Measurements from ENCODE around the gene ARHGAP6. TPM values are rescaled to one million over a fixed set of nuclear protein-coding genes. Genes with fewer than 3 reads are reported as not detected.

Gene ARHGAP6
- total and polyA plus RNA-seq, 4 donors, result 6.0 to 18.2 (median 12.3) TPM

- Histone ChIP-seq H3K4me1 (ENCODE audit: control insufficient read depth in 5 of 5, insufficient read depth in 5 of 5, low read length in 5 of 5) (no peaks in the 10 kb centered on the region), H3K27me3 (ENCODE audit: control insufficient read depth in 3 of 3, insufficient read depth in 3 of 3, low read length in 2 of 3) (peaks cover 0 to 13% (median 6%) of the 10 kb centered on the region in 3 donors), H3K4me3 (no peak overlapping the region), H3K9ac (ENCODE audit: insufficient read depth in 1 of 2, low read length in 2 of 2) (no peak overlapping the region), H3K9me3 (ENCODE audit: control insufficient read depth in 4 of 4, insufficient read depth in 3 of 4, low read length in 3 of 4) (peaks cover 0 to 5% (median 0%) of the 10 kb centered on the region in 4 donors), H3K36me3 (ENCODE audit: control insufficient read depth in 4 of 4, insufficient read depth in 4 of 4, low read length in 4 of 4) (no peaks in the 10 kb centered on the region), H3K27ac (ENCODE audit: low read depth in 1 of 2, low read length in 1 of 2) (no peak overlapping the region)
- 81% methylated on average over 1 of the region's 1 CpG for WGBS, 2 donors
- ATAC-seq (ENCODE audit: insufficient read depth, low FRiP score), result no peak
- DNase-seq, result no peak
- no peak for TF ChIP-seq CTCF (IDR thresholded peaks at IDR 0.05; ENCODE audit: control extremely low read depth, extremely low read depth)
These were observed 114.6 kb downstream of the ARHGAP6 start for GRCh38 chrX:11551151-11551550.

- Histone ChIP-seq H3K4me1 (ENCODE audit: control insufficient read depth in 5 of 5, insufficient read depth in 5 of 5, low read length in 5 of 5) (no peaks in the 10 kb centered on the region), H3K9ac (ENCODE audit: insufficient read depth in 1 of 2, low read length in 2 of 2) (no peak overlapping the region), H3K9me3 (ENCODE audit: control insufficient read depth in 4 of 4, insufficient read depth in 3 of 4, low read length in 3 of 4) (peaks cover 0 to 5% (median 0%) of the 10 kb centered on the region in 4 donors), H3K4me3 (no peak overlapping the region), H3K36me3 (ENCODE audit: control insufficient read depth in 4 of 4, insufficient read depth in 4 of 4, low read length in 4 of 4) (no peaks in the 10 kb centered on the region), H3K27me3 (ENCODE audit: control insufficient read depth in 3 of 3, insufficient read depth in 3 of 3, low read length in 2 of 3) (peaks cover 0 to 15% (median 2%) of the 10 kb centered on the region in 3 donors), H3K27ac (ENCODE audit: low read depth in 1 of 2, low read length in 1 of 2) (no peak overlapping the region)
- ATAC-seq (ENCODE audit: insufficient read depth, low FRiP score) (no peak), DNase-seq (peak in 1 of 3 donors; percentile 51)
- WGBS, 2 donors, result 51 to 60% methylated on average over 2 of the region's 2 CpGs
- TF ChIP-seq CTCF (IDR thresholded peaks at IDR 0.05; ENCODE audit: control extremely low read depth, extremely low read depth), result no peak
These were observed 118.8 kb downstream of the ARHGAP6 start for GRCh38 chrX:11546917-11547316.

GRCh38 chrX:11543249-11543648, 122.5 kb downstream of the ARHGAP6 start:
- H3K9ac ChIP-seq (ENCODE audit: insufficient read depth in 1 of 2, low read length in 2 of 2), result no peak overlapping the region
- no peaks in the 10 kb centered on the region for H3K36me3 ChIP-seq (ENCODE audit: control insufficient read depth in 4 of 4, insufficient read depth in 4 of 4, low read length in 4 of 4)
- DNase-seq (no peak), ATAC-seq (ENCODE audit: insufficient read depth, low FRiP score) (no peak)
- no peak overlapping the region for H3K27ac ChIP-seq (ENCODE audit: low read depth in 1 of 2, low read length in 1 of 2)
- 77 to 78% methylated on average over 1 of the region's 1 CpG for WGBS, 2 donors
- peaks cover 0 to 9% (median 3%) of the 10 kb centered on the region in 3 donors for H3K27me3 ChIP-seq (ENCODE audit: control insufficient read depth in 3 of 3, insufficient read depth in 3 of 3, low read length in 2 of 3)
- no peak overlapping the region for H3K4me3 ChIP-seq
- TF ChIP-seq CTCF (IDR thresholded peaks at IDR 0.05; ENCODE audit: control extremely low read depth, extremely low read depth), result no peak
- peaks cover 0 to 6% (median 0%) of the 10 kb centered on the region in 5 donors for H3K4me1 ChIP-seq (ENCODE audit: control insufficient read depth in 5 of 5, insufficient read depth in 5 of 5, low read length in 5 of 5)
- H3K9me3 ChIP-seq (ENCODE audit: control insufficient read depth in 4 of 4, insufficient read depth in 3 of 4, low read length in 3 of 4), result peaks cover 0 to 5% (median 0%) of the 10 kb centered on the region in 4 donors

GRCh38 chrX:11541510-11541909, 124.2 kb downstream of the ARHGAP6 start:
- Histone ChIP-seq H3K4me1 (ENCODE audit: control insufficient read depth in 5 of 5, insufficient read depth in 5 of 5, low read length in 5 of 5) (peaks cover 0 to 6% (median 0%) of the 10 kb centered on the region in 5 donors), H3K27ac (ENCODE audit: low read depth in 1 of 2, low read length in 1 of 2) (no peak overlapping the region), H3K4me3 (no peak overlapping the region), H3K9me3 (ENCODE audit: control insufficient read depth in 4 of 4, insufficient read depth in 3 of 4, low read length in 3 of 4) (no peaks in the 10 kb centered on the region), H3K9ac (ENCODE audit: insufficient read depth in 1 of 2, low read length in 2 of 2) (no peak overlapping the region), H3K27me3 (ENCODE audit: control insufficient read depth in 3 of 3, insufficient read depth in 3 of 3, low read length in 2 of 3) (peaks cover 0 to 8% (median 3%) of the 10 kb centered on the region in 3 donors), H3K36me3 (ENCODE audit: control insufficient read depth in 4 of 4, insufficient read depth in 4 of 4, low read length in 4 of 4) (no peaks in the 10 kb centered on the region)
- WGBS, 2 donors, result 75 to 100% methylated on average over 1 of the region's 1 CpG
- no peak for DNase-seq
- no peak for TF ChIP-seq CTCF (IDR thresholded peaks at IDR 0.05; ENCODE audit: control extremely low read depth, extremely low read depth)
- no peak for ATAC-seq (ENCODE audit: insufficient read depth, low FRiP score)

All from lung (tissue), 12 donors.